Measurements from ENCODE around the gene PSMD5. TPM values are rescaled to one million over a fixed set of nuclear protein-coding genes. Genes with fewer than 3 reads are reported as not detected.

Gene PSMD5
- total and polyA plus RNA-seq, 9 of the 15 experiments (the other 6 are each of a cell fraction or from before 2014, with no cell fraction given): 46.4 to 148 (median 76.3) TPM

GRCh38 chr9:120866651-120867050 lies 23.9 kb upstream of the PSMD5 start:
- POLR2A ChIA-PET: interaction anchor here (1.1 to 15.5 kb wide), 6 partner anchors 9 to 39 kb away, joined by 3 to 464 read pairs (median 28); partner anchors contain the start of gene PSMD5
- Histone ChIP-seq H3K36me3 (ENCODE audit: control insufficient read depth, insufficient read depth, low read length) (peaks cover 90% of the 10 kb centered on the region), H3K4me1 (replicated peaks in 1 of 2; ENCODE audit: control insufficient read depth in 2 of 2, insufficient read depth in 2 of 2, low read length in 2 of 2) (peaks cover 13 to 27% of the 10 kb centered on the region in 2 experiments), H4K20me1 (replicated peaks; ENCODE audit: control insufficient read depth, insufficient read depth, low read length) (no peaks in the 10 kb centered on the region), H3K9me1 (ENCODE audit: control insufficient read depth, insufficient read depth, low read length) (peaks cover 8% of the 10 kb centered on the region), H2AFZ (ENCODE audit: low read depth, low read length) (no peak overlapping the region), H3K79me2 (ENCODE audit: control insufficient read depth, insufficient read depth, low read length) (peaks cover 16% of the 10 kb centered on the region), H3K9ac (ENCODE audit: insufficient read depth in 1 of 2, low read depth in 2 of 2, low read length in 2 of 2) (peak overlapping the region in 1 of 2 experiments; percentile 26; a peak in 1 of 4 replicates), H3K9me3 (replicated peaks; ENCODE audit: control insufficient read depth, insufficient read depth, low read depth, low read length) (no peaks in the 10 kb centered on the region), H3K4me2 (ENCODE audit: insufficient read depth, low read length) (no peak overlapping the region), H3K27ac (ENCODE audit: extremely low read depth, low read depth, low read length) (no peak overlapping the region; the same call in 2 of the 3 replicates), H3K4me3 (no peak overlapping the region), H3K27me3 (ENCODE audit: control insufficient read depth in 2 of 2, insufficient read depth in 2 of 2, low read length in 2 of 2) (no peaks in the 10 kb centered on the region)
- FAIRE-seq (no peak), ATAC-seq (no peak), DNase-seq (ENCODE audit: extremely low read depth in 1 of 4, low spot score in 3 of 4) (no peak)
- 97% methylated on average over 6 of the region's 6 CpGs for WGBS (ENCODE audit: insufficient coverage, low coverage, missing lambda C conversion rate)
- TF ChIP-seq ETV1 (tag; conservative IDR thresholded peaks at IDR 0.05; ENCODE audit: low read depth) (no peak), ZEB2 (IDR thresholded peaks at IDR 0.05) (no peak), RBM39 (optimal IDR thresholded peaks at IDR 0.05; ENCODE audit: low read depth, low read length) (no peak), MXI1 (IDR thresholded peaks at IDR 0.05; ENCODE audit: low read depth, low read length) (no peak)
- in situ Hi-C loops (cut with MboI) (no loop called here), intact Hi-C loops (cut with micrococcal nuclease) (loop anchor here (5.0 to 10.0 kb wide), 2 partner anchors 109 to 252 kb away; no protein-coding TSS in a partner anchor)
- CTCF ChIA-PET (ENCODE audit: low intra/inter-chr PET ratio): no interaction called here
- BruUV-seq (replicated peaks): no TSS peak

- FAIRE-seq: no peak
- in situ Hi-C loops (cut with MboI) (no loop called here), intact Hi-C loops (cut with micrococcal nuclease) (loop anchor here (5.0 to 10.0 kb wide), 2 partner anchors 109 to 251 kb away; no protein-coding TSS in a partner anchor)
- no peak overlapping the region; the same call in 2 of the 3 replicates for H3K27ac ChIP-seq (ENCODE audit: extremely low read depth, low read depth, low read length)
- H3K79me2 ChIP-seq (ENCODE audit: control insufficient read depth, insufficient read depth, low read length): peaks cover 16% of the 10 kb centered on the region
- no peak overlapping the region for H2AFZ ChIP-seq (ENCODE audit: low read depth, low read length)
- no peak overlapping the region for H3K4me3 ChIP-seq
- peak overlapping the region in 1 of 2 experiments; percentile 67; a peak in 2 of 4 replicates for H3K9ac ChIP-seq (ENCODE audit: insufficient read depth in 1 of 2, low read depth in 2 of 2, low read length in 2 of 2)
- TF ChIP-seq CEBPG (CRISPR knock-in tag; IDR thresholded peaks at IDR 0.05) (no peak), CEBPG (tag; conservative IDR thresholded peaks at IDR 0.05 in 1 of 2, IDR thresholded peaks at IDR 0.05 in 1 of 2) (no peak), HMGXB4 (CRISPR knock-in tag; IDR thresholded peaks at IDR 0.05) (0 out of 2 replicates have a peak, but pooled peaks have one; percentile 36)
- H3K36me3 ChIP-seq (ENCODE audit: control insufficient read depth, insufficient read depth, low read length): peaks cover 90% of the 10 kb centered on the region
- peaks cover 13 to 27% of the 10 kb centered on the region in 2 experiments for H3K4me1 ChIP-seq (replicated peaks in 1 of 2; ENCODE audit: control insufficient read depth in 2 of 2, insufficient read depth in 2 of 2, low read length in 2 of 2)
- no peaks in the 10 kb centered on the region for H3K9me3 ChIP-seq (replicated peaks; ENCODE audit: control insufficient read depth, insufficient read depth, low read depth, low read length)
- no peaks in the 10 kb centered on the region for H4K20me1 ChIP-seq (replicated peaks; ENCODE audit: control insufficient read depth, insufficient read depth, low read length)
- WGBS (ENCODE audit: insufficient coverage, low coverage, missing lambda C conversion rate): 79% methylated on average over 4 of the region's 5 CpGs
- BruUV-seq (replicated peaks): no TSS peak
- no peak for DNase-seq (ENCODE audit: extremely low read depth in 1 of 4, low spot score in 3 of 4)
- peaks cover 8% of the 10 kb centered on the region for H3K9me1 ChIP-seq (ENCODE audit: control insufficient read depth, insufficient read depth, low read length)
- ChIA-PET CTCF (ENCODE audit: low intra/inter-chr PET ratio) (no interaction called here), POLR2A (interaction anchor here (1.0 to 5.5 kb wide), 11 partner anchors 9 to 38 kb away, joined by 3 to 47 read pairs (median 4); partner anchors contain the start of genes PHF19 and PSMD5)
- ATAC-seq: no peak
- no peaks in the 10 kb centered on the region for H3K27me3 ChIP-seq (ENCODE audit: control insufficient read depth in 2 of 2, insufficient read depth in 2 of 2, low read length in 2 of 2)
- H3K4me2 ChIP-seq (ENCODE audit: insufficient read depth, low read length): no peak overlapping the region
These were observed 23.1 kb upstream of the PSMD5 start for GRCh38 chr9:120865809-120866208.
